ENCODE measurements around the gene MTHFD2L.

MTHFD2L gene

DNA sequence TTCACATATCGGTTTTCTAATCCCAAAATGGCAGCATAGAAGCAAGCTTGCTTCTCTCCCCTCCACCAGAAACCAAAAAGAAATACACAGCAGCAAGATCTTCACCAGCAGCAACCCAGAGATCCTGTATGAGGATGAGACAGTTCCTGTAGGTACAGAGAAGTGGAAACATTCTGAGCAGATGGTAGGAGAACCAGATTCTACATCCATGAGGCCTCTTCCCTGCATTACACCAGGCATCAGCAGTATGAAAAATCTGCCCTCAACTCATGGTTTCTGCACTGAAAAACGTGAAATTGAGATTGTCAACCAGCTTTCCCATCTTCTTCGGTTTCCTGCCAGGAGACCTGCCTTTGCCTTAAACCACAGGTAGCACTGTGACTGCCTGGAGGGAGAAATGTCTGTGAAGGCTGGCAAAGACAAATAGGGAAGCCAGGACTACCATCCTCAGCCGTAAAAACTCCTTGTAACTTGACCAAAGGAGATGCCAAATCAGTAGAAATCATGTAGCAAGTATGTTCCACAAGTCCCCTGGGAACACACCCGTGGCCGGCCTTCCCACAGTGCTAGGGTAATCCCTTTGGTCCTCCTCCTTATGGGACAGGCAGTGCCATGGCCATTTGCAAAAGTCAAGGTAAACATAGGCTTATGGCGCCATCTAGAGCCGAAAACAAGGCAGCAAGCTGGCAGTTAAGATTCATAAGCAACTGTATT lies 24.0 kb upstream of the MTHFD2L start:
- DNase-seq = peak; percentile 73

DNA sequence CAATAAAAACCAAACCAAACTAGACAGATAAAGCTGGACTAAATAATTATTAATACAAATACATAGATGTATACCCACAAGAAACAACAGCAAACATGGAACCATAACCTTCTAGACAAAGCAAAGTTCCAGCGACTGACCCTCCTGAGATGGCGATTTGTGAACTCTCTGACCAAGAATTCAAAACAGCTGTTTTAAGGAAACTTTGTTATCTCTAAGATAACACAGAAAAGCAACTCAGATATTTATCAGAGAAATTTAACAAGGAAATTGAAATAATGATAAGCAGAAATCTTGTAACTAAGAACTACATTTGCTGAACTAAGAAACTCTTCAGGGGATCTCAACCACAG lies 23.4 kb upstream of the MTHFD2L start:
- DNase-seq = no peak

DNA sequence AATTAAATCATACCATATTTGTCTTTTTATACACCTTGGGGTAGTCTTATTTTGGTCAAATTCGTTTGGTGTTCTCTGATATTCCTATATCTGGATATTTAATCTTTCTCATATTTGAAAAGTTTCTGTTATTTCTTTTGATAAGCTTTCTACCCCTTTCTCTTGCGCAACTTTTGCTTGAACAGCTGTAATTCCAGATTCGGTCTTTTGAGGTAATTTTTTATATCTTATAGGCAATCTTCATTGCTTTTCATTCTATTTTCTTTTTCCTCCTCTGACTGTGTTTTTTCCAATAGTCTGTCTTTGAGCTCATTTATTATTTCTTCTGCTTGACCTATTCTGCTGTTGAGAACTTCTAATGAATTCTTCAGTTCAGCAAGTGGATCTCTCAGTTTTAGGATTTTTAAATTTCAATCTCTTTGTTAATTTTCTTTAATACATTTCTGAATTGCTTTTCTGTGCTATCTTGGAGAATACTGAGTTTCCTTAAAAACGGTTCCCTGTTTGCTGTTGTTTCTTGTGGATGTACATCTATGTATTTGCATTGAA lies 11.3 kb upstream of the MTHFD2L start:
- DNase-seq = no peak

DNA sequence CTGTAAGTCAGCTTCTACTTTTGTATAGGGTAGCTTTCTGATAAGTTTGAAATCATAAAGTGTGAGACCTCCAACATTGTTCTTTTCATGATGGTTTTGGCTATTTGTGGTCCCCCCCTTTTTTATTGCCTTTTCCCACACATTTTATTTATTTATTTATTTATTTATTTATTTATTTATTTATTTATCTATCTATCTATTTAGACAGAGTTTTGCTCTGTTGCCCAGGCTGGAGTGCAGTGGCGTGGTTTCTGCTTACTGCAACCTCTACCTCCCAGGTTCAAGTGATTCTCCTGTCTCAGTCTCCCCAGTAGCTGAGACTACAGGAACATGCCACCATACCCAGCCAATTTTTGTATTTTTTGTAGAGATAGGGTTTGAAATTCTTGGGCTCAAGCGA lies 9.7 kb upstream of the MTHFD2L start:
- no peak for DNase-seq

DNA sequence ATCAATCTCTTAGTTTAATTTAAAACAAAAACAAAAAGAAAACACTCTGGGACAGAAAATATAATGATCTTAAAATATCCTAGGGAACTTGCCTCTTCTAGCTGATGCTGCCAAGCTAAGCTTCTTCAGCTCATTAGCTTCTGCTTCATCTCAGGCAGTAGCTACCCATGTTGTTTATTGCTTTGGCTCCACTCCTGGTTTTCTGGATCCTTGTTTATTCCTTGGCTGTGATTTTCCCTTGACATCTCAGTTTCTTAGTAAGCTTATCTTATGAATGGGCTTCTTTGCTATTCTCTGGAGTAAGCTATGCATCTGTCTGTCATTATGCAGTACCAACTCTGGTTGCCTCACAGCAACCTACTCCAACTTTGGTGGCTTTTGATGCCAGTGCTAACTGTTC lies 5.1 kb upstream of the MTHFD2L start:
- no peak for DNase-seq

DNA sequence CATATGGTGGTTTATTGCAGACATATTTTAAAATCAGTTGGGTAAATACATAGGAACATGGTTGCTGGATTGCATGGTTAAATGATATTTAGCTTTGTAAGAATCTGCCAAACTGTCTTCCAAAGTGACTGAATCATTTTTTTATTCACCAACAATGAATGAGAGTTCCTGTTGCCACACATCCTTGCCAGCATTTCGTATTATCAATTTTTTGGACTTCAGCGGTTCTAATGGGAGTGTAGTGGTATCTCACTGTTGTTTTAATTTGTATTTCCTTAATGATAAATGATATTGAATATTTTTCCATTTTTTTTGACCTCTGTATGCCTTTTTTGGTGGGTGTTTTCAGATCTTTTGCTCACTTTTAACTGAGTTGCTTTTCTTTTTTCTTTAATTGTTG lies 1.4 kb upstream of the MTHFD2L start:
- DNase-seq = no peak

DNA sequence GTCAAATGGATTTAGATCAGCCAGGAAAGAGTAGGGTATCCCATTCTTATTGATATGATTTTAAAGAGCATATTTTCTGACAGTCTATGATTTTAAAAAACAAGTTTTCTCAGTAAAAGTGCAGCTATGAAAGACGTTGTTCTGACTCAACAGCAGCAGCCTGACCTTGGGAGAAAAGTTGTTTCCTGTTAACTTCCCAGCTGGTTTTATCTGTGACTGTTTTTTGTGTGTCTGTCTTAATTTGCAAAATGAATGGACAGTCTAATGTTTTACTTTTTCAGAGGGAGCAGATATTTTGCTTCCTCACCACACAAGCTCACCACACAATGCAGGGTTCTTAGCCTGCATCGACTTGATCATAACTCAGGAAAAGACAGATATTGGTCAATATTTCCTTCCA lies 764 bp upstream of the MTHFD2L start:
- no peak for DNase-seq

DNA sequence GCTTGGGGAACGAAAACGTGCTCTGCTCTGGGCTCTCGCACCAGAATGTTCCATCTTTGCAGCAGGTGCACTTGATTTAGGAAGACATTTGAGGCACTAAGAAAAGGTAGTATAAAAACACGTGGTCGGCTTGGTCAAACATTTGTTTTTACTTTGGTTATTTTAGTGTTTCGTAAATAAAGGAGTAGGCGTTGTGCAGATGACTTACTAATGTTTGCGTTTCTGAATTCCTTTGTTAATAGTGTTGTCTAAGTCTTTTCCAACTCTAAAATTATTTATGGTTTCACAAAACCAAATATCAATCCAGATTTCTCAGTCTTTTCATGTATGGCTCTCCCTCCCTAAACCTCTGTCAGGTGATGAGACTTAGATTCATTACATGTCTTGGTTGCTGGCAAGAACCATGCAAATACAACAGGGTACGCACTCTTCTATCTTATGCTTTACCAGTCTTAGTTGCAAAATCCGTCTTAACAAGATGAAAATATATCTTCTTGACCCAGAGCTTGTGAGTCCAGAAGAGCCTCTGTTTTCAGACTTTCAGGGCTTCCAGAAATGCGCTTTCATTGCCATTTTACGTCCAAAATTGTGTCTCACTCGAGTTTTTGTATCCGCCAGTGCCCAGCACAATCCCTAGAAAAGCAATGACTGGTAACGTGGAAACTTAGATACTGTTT lies 686 bp downstream of the MTHFD2L start:
- DNase-seq = no peak

DNA sequence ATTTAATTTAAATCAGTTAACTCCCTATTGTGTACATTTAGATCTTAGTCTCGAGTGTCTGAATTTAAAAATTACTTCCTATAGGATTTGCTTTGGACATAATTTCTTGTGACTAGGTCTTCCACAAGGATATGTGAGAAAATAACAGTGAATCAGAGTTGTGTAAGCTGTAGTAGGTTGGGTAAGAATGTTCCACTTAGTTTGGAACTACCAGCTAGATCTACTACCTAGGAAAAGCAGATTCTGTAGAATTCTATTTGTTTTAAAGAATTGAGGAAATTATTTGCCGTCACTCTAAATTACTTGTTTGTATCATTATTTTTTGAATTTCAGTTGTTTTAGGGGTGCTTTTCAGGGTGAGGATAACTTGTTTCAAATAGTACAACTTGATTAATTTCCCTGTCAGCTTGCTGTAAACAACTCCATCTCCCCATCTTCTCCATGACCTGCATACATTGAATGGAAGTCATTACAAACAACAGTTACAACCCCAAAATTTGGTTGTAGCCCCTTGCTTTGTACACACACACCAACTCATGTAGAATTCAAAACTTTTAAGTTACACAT lies 1.3 kb downstream of the MTHFD2L start:
- no peak for DNase-seq

DNA sequence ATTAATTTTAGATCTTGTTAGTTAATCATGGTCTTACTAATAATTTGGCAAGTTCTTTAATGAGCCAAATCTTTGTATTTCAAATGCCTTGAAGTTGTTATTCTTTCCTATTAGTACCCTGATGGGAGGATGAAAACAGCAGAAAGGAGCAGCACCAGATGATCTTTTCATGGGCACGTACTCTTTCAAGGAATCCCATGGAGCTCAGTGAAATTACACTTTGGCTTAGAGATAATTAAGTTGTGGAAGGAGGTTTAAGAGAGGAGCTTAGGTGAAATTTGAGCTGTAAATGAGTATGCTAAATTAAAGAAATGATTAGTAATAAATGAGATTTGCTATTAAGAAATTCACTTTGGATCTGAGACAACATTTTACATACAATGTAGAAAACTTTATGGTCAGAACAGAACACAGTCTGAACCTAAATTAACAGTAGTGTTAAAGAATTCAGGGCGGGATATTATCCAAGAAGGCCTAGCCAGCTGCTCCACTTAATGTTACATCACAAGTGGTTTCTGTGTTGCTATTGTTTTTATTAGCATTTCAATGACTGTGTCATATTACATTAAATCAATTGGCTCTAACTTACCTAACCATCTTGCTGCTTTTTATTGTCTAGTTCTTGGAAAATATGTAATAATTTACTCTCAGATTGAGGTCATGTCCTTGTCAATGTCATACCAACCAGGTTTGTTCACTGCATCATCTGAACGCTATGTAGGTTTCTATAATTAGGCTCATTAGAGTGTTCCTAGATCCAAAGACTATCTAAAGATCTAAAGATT lies 3.9 kb downstream of the MTHFD2L start:
- DNase-seq = no peak

DNA sequence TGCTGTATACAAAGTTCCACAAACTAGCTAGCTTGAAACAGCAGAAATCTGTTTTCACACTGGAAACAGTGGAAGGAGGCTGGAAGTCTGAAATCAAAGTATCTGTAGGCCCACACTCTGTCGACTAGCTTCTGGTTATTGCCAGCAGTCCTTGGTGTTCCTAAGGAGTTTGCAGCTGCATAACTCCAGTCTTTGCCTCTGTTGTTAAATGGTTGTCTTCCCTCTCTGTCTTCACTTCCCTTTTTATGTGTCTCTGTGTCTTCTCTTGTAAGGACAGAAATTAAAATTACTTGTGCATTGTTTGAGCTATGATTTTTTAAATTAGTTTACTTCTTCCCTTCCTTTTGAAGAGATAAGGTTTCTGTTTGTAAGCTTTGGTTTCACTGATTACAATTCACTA lies 8.2 kb downstream of the MTHFD2L start:
- DNase-seq = no peak

DNA sequence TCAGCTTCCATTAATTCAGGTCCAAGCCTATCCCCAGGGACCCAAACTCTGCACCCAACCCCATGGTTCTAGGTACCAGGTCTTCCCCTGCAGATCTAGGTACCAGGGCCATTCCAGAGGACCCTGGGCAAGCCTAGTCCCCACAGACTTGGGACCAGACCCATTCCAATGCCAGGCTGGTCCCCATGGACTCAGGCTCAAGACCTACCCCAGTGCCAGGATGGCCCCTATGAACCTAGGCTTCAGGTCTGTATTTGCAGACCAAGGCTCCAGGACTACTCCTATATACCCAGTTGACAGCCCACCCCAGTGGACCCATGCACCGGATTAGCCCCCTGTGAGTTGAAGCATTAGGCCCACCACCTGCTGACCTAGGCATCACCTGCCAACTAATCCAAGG lies 8.9 kb downstream of the MTHFD2L start:
- no peak for DNase-seq

DNA sequence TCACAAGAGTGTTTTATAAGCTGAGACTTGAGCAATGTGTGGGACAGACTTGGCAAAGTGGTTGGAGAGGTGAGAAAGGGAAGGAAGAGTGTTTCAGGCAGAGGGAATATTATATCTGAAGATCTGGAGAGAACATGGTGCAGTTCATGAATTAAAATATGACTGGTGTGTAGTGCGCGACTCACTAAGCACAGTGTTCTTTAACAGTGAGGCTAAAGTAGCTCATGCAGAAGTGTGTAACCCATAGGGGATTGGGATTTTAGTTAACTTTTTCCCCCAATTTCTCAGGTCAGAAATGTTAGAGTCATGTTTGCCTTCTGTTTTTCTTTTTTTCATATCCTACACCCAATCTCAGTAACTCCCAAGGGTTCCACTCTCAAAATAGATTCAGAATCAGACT lies 9.7 kb downstream of the MTHFD2L start:
- no peak for DNase-seq

DNA sequence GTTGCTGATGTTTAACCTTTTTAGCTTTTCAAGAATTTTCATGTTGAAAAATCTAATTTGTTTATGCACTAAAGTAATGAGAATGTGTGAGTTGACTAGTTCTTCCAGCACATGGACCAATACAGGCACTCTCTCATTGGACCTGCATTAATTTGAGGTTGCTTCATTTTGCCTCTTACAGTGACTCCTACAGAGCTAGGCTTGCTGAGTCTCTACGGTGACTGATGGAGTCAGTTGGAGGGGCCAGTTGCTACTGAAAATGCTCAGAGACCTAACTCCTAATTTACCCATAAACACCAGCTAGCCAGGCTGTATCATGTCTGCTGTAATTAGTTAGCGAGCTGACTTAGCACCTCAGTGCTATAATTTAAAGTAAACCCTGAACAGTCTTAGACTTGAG lies 10.9 kb downstream of the MTHFD2L start:
- DNase-seq = no peak

DNA sequence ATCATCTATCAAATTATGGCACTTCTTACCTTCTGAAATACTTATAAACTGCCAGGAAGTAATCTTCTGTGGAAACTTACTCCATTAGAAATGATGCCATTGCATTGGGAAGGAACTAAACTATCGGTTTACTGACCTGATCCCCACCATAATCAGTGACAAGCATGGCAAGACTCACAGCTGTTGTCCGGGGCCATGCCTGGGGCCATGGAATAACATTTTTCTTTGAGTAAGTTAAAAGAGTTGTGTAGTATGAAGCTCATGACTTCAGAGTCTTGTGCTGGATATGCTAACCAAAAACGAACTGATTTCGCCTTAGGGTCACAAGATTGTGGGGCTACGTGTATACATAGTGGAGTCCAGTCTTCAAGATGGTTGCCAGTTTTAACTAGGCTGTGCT lies 15.4 kb downstream of the MTHFD2L start:
- DNase-seq = no peak

DNA sequence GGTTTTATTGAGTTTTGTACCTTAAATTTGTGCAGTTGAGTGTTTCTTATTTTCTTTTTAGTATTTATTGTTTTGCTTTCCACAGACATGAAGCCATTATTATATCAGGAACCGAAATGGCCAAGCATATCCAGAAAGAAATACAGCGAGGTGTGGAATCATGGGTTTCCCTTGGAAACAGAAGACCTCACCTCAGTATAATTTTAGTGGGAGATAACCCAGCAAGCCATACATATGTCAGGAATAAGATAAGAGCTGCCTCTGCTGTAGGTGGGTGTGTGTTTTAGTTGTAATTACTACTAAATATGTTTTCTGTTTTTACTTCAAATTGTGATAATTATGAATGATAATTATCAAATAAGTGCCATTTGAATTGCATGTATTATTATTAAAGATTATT lies 16.5 kb downstream of the MTHFD2L start:
- no peak for DNase-seq

DNA sequence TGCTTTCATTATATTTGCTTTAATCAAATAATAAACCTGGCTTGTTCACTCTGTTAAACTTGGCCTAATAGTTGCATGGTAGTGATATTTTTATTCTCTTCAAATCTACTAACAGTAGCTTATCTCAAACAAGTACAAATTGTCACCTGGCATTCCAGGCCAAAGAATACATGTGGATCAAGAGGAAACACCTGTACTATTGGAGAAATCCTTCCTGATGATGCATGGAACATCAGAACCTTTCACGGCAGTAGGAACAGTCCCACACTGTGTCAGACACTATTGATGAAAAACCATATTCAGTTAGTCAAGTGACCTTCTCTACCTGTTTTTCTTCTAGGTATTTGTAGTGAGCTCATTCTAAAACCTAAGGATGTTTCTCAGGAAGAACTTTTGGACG lies 17.0 kb downstream of the MTHFD2L start:
- no peak for DNase-seq

DNA sequence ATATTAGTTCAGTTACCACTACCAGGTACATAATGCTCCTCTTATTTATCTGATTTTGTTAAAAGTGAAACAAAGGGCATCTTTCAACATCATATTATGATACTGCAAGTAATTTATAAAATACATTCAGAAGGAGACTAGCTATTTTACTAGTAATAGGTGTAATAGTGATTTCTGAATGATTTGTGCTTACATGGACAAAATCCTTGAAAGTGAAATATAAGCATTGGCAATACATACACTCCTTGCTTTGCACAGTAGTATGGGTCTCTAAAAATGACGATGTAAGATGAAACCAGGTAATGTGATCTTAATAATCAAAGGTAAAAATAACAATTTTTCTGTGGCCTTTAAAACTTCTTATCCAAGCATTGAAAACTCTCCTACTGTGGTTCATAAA lies 17.5 kb downstream of the MTHFD2L start:
- no peak for DNase-seq

DNA sequence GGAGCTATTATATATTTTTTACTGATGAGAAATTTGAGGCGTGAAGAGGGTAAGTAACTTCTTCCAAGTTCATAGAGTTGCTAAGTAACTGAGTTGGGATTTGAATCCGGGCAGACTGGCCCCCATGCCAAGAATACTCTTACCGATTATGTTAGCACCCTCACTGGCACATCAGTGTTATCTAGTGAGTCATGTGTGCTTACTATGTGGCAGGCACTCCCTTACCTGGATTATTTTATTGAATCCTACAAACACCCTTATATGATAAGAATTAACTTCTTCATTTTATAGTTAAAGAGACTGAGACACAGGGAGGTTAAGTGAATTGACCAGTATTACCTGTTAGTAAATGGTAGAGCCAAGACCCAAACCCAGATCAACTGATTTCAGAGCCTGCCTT lies 20.9 kb downstream of the MTHFD2L start:
- no peak for DNase-seq

DNA sequence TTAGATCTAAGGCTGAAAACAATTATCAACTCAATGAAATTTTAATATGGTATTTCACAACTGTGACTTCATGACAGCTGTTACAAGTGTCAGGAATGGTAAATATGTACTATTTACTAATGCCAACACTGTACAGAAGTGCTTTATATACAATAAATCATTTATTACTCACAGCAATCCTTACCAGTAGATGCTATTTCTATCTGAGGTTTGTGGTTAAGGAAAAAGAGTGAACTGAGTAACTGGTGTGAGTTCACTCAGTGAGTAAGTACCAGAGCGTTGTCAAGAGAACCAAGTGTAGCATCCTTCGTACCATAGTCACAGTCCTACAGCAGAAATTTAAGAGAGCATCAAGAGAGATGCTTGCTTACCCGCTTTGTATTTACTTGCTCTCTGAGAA lies 23.3 kb downstream of the MTHFD2L start:
- no peak for DNase-seq

DNA sequence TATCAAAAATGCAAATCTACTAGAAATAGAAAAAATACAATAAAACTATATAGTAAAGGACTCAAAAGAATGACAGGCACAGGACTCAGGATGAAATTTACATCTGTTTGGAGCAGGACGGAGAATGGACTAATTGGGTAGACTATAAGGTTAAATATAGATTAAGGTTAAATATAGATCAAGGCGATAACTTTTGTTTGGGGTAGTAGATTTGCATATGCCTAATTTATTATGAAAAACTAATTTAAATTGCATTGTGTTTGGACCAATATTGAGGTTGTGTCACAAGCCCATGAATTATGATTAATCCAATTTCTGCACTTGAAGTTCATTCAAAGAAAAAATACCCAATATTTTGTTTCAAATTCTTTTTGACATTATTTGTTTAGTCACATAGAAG lies 31.0 kb downstream of the MTHFD2L start:
- DNase-seq = no peak

DNA sequence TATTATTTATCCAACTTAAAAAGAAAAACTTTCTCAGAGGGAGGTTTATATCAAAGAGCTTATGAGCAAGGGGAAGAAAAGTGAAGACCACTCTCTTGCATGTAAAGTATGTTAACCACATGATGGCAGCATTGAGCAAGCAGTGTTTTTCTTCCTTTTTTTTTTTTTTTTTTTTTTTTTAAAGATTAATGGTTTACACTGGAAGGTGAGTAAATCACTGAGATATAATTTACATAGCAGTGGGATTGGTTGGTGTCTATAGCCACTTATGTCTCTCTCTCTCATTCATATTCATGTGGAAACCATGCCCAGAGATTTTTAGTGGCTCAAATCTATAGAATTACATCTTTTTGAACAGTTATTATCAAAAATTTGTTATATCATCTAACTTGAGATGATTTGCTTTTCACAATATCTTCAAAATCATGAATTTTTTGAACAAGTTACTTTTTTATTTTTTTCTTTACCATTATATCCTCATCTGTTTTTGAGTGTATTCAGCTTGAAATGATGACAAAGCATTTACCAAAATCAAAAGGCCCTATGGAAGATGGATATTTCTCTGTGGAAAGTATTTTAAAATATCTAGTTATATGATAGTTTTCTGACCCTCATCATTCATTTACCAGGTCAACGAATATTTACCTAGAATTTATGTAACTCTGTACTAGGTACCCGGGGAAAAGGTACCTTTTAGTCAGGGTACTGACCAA lies 31.6 kb downstream of the MTHFD2L start:
- DNase-seq = no peak

DNA sequence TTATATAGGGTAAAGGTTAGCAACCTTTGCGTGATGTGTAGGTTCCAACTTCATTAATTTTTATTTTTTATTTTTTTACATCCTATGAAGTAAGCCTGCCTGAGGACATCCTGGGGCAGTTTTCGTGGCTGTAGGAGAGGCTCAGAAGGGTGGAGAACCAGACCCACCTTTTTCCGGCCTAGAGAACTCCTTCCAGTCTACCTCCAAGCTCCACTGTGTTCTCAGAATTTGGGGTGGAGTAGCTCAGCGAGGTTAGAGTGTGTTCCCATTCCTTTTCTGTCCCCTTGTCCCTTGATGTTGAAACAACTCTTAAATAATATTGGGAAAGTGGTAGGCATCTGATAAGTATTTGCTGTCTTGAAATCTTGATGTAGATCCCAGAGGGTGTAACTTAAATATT lies 32.4 kb downstream of the MTHFD2L start:
- no peak for DNase-seq

All from activated CD8-positive, alpha-beta memory T cell treated with anti-CD3 and anti-CD28 coated beads for 24 hours (primary cell).